HCT116 (cell line): ENCODE results near the gene CFHR2. TPM values are rescaled to one million over a fixed set of nuclear protein-coding genes. Genes with fewer than 3 reads are reported as not detected.
"Not testable (repeated sequence)": the region's sequence is repeated elsewhere in the genome, so short reads cannot be mapped to it uniquely, and the experiment has no call there.

Source experiments
- ATAC-seq: fragments of 200-7000 bp; cut with Tn5 transposase; 2 replicates; pipeline ENCODE4 v1.9.1; 2020; ENCODE audit warnings: mild to moderate bottlenecking, moderate library complexity
- BruUV-seq: library from RNA; stranded (reverse); fragments of 400-500 nt; replicated peaks from 2 replicates; lab custom pipeline; 2021; lab: Mats Ljungman, UMichigan
- CTCF ChIA-PET: fragments of 300-600 bp; sonication (Branson Sonifier 250); formaldehyde crosslinking; loops from one replicate; lab custom pipeline; 2021; ENCODE audit warnings: antibody characterized with exemption; lab: Charles Lee
- POLR2A ChIA-PET: fragments of 300-600, 350-600 bp; sonication (Branson Sonifier 250); formaldehyde crosslinking; loops from one replicate; lab custom pipeline; 2021; ENCODE audit warnings: antibody characterized with exemption; lab: Charles Lee
- RAD21 ChIA-PET, 2 experiments: fragments of 300-600 bp; sonication (Branson Sonifier 250); formaldehyde crosslinking; loops; one replicate each; lab custom pipeline; 2023; ENCODE audit warnings: low total read pairs in 2 of 2; ENCODE audit not compliant: uncharacterized antibody in 2 of 2, unreplicated experiment in 2 of 2, low non-redundant PET in 1 of 2; lab: Charles Lee
- DNase-seq: peaks from one replicate; pipeline ENCODE4 v3.0.0-alpha.2; 2010; ENCODE audit warnings: low read depth, low spot score
- H2AFZ ChIP-seq: fragments of 200-600 bp; shearing (Covaris generic), sonication (generic); 2 replicates; pipeline ENCODE4 v1.6.1; 2017; ENCODE audit warnings: low read depth, mixed run types, mixed read lengths, antibody characterized with exemption, low read length; ENCODE audit not compliant: poor library complexity, severe bottlenecking
- H3K27ac ChIP-seq: 2 replicates; pipeline ENCODE4 v1.5.1; 2012; ENCODE audit warnings: low read depth, low read length
- H3K27me3 ChIP-seq: fragments of 200-600 bp; sonication (generic); 2 replicates; pipeline ENCODE4 v1.6.1; 2016; ENCODE audit warnings: mixed run types, low read length, mixed read lengths; ENCODE audit not compliant: insufficient read depth
- H3K36me3 ChIP-seq, 2 experiments: fragments of 200-500 bp in 1 of 2; fragments of 200-600 bp in 1 of 2; sonication (Bioruptor generic) in 1 of 2; sonication (generic) in 1 of 2; 2 replicates each; pipeline versions ENCODE4 v1.5.1 to v1.6.1; 2014 to 2016; ENCODE audit warnings: low read length in 2 of 2, inconsistent platforms in 1 of 2, mixed read lengths in 1 of 2, mixed run types in 1 of 2; ENCODE audit not compliant: insufficient read depth in 2 of 2, control insufficient read depth in 1 of 2
- H3K4me1 ChIP-seq, 2 experiments: fragments of 200-600 bp in 1 of 2; sonication (generic) in 1 of 2; 2 replicates each; pipeline versions ENCODE4 v1.5.1 to v1.6.1; 2012 to 2017; ENCODE audit warnings: low read length in 2 of 2, inconsistent platforms in 1 of 2, mild to moderate bottlenecking in 1 of 2, mixed read lengths in 1 of 2, mixed run types in 1 of 2, moderate library complexity in 1 of 2; ENCODE audit not compliant: insufficient read depth in 2 of 2, control insufficient read depth in 1 of 2
- H3K4me2 ChIP-seq: fragments of 200-600 bp; sonication (generic); 2 replicates; pipeline ENCODE4 v1.6.1; 2017; ENCODE audit warnings: mixed run types, low read length, mixed read lengths
- H3K4me3 ChIP-seq, 2 experiments: fragments of 200-600 bp in 1 of 2; sonication (generic) in 1 of 2; replicated peaks in 1 of 2; 2 replicates each; pipeline ENCODE4 v1.5.1; 2011 to 2016; ENCODE audit warnings: low read length in 2 of 2, control low read depth in 1 of 2, low read depth in 1 of 2, mild to moderate bottlenecking in 1 of 2, mixed read lengths in 1 of 2, mixed run types in 1 of 2
- H3K79me2 ChIP-seq: fragments of 200-600 bp; sonication (generic); 2 replicates; pipeline ENCODE4 v1.6.1; 2017; ENCODE audit warnings: mild to moderate bottlenecking, mixed run types, low read length, moderate library complexity, mixed read lengths; ENCODE audit not compliant: insufficient read depth
- H3K9ac ChIP-seq: fragments of 200-600 bp; sonication (generic); 2 replicates; pipeline ENCODE4 v1.6.1; 2016; ENCODE audit warnings: low read length, mixed read lengths
- H3K9me2 ChIP-seq: fragments of 200-600 bp; sonication (generic), shearing (Covaris generic); 2 replicates; pipeline ENCODE4 v1.6.1; 2017; ENCODE audit warnings: mixed run types, mild to moderate bottlenecking, moderate library complexity; ENCODE audit not compliant: insufficient read depth
- H3K9me3 ChIP-seq, 2 experiments: fragments of 200-500 bp in 1 of 2; fragments of 200-600 bp in 1 of 2; sonication (Bioruptor generic) in 1 of 2; sonication (generic) in 1 of 2; 2 replicates each; pipeline ENCODE4 v1.6.1; 2014 to 2017; ENCODE audit warnings: low read length in 2 of 2, mixed read lengths in 2 of 2, inconsistent platforms in 1 of 2, low read depth in 1 of 2, mild to moderate bottlenecking in 1 of 2, mixed run types in 1 of 2, moderate library complexity in 1 of 2; ENCODE audit not compliant: control insufficient read depth in 1 of 2, insufficient read depth in 1 of 2
- H4K20me1 ChIP-seq: fragments of 200-600 bp; sonication (generic), shearing (Covaris generic); 2 replicates; pipeline ENCODE4 v1.6.1; 2017; ENCODE audit warnings: mixed run types, mild to moderate bottlenecking, moderate library complexity; ENCODE audit not compliant: insufficient read depth
- YY1 ChIP-seq: IDR thresholded peaks from 2 replicates; pipeline ENCODE4 v1.6.1; 2011; ENCODE audit warnings: low read length, low read depth, moderate library complexity, mild to moderate bottlenecking; ENCODE audit not compliant: insufficient replicate concordance; ENCODE audit errors: extremely low read depth
- ZFX ChIP-seq: fragments of 450-650 bp; IDR thresholded peaks from 2 replicates; pipeline ENCODE4 v1.6.1; 2017
- intact Hi-C: fragments of 100-400 bp; cut with micrococcal nuclease; formaldehyde crosslinking; loops from 2 replicates; pipeline ENCODE4 v1.10.0; 2022
- total RNA-seq: library from RNA; stranded (reverse); gene quantifications from one replicate; pipeline ENCODE4 v1.2.1, GENCODE V29; 2021; ENCODE audit not compliant: unreplicated experiment
- TF ChIP-seq, protein P1 (sequence below), 3 experiments: fragments of 200-600 bp in 1 of 3; sonication (generic) in 1 of 3; IDR thresholded peaks in 2 of 3; conservative IDR thresholded peaks in 1 of 3; 2 replicates each; pipeline ENCODE4 v1.5.1; 2012 to 2017; ENCODE audit warnings: low read depth in 2 of 3, low read length in 2 of 3, antibody characterized with exemption in 1 of 3, borderline replicate concordance in 1 of 3, control low read depth in 1 of 3, mild to moderate bottlenecking in 1 of 3, mixed read lengths in 1 of 3, mixed run types in 1 of 3, moderate library complexity in 1 of 3; ENCODE audit not compliant: insufficient read depth in 1 of 3

Gene CFHR2
- total RNA-seq, 1 experiment from 2014 or later = not detected

- no peak for TF ChIP-seq YY1
- TF ChIP-seq, protein P1, sequence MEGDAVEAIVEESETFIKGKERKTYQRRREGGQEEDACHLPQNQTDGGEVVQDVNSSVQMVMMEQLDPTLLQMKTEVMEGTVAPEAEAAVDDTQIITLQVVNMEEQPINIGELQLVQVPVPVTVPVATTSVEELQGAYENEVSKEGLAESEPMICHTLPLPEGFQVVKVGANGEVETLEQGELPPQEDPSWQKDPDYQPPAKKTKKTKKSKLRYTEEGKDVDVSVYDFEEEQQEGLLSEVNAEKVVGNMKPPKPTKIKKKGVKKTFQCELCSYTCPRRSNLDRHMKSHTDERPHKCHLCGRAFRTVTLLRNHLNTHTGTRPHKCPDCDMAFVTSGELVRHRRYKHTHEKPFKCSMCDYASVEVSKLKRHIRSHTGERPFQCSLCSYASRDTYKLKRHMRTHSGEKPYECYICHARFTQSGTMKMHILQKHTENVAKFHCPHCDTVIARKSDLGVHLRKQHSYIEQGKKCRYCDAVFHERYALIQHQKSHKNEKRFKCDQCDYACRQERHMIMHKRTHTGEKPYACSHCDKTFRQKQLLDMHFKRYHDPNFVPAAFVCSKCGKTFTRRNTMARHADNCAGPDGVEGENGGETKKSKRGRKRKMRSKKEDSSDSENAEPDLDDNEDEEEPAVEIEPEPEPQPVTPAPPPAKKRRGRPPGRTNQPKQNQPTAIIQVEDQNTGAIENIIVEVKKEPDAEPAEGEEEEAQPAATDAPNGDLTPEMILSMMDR (IDR thresholded peaks at IDR 0.05 in 2 of 3, conservative IDR thresholded peaks at IDR 0.05 in 1 of 3; ENCODE audit: borderline replicate concordance in 1 of 3, insufficient read depth in 1 of 3, low read depth in 2 of 3, low read length in 2 of 3) = peak in 1 of 3 experiments; percentile 34; a peak in 1 of 6 replicates
These were observed 41.2 kb upstream of the CFHR2 start for GRCh38 chr1:196902344-196902743.

GRCh38 chr1:196910215-196910614 lies 33.3 kb upstream of the CFHR2 start:
- Histone ChIP-seq H3K27me3 (no peaks in the 10 kb centered on the region), H3K79me2 (no peaks in the 10 kb centered on the region), H3K4me2 (no peak overlapping the region), H2AFZ (no peak overlapping the region), H3K36me3 (no peaks in the 10 kb centered on the region), H3K4me3 (no peak overlapping the region), H3K4me1 (no peaks in the 10 kb centered on the region), H3K9me3 (no peaks in the 10 kb centered on the region), H3K9me2 (no peaks in the 10 kb centered on the region), H3K27ac (no peak overlapping the region), H4K20me1 (no peaks in the 10 kb centered on the region), H3K9ac (no peak overlapping the region)
- intact Hi-C loops = no loop called here
- DNase-seq = no peak
- BruUV-seq = no TSS peak
- peak; percentile 59; the same call in 1 of the 2 replicates for ATAC-seq
- ChIA-PET CTCF (no interaction called here), RAD21 (no interaction called here), POLR2A (no interaction called here)
- TF ChIP-seq, protein P1 (IDR thresholded peaks at IDR 0.05 in 2 of 3, conservative IDR thresholded peaks at IDR 0.05 in 1 of 3; ENCODE audit: borderline replicate concordance in 1 of 3, insufficient read depth in 1 of 3, low read depth in 2 of 3, low read length in 2 of 3) = peak in 2 of 3 experiments; percentile 18 to 44; a peak in 3 of 6 replicates
- no peak for TF ChIP-seq ZFX

More at GRCh38 chr1:196902344-196902743, 41.2 kb upstream of the CFHR2 start:
- ChIA-PET CTCF (no interaction called here), POLR2A (no interaction called here), RAD21 (no interaction called here)
- BruUV-seq = no TSS peak
- no peaks in the 10 kb centered on the region for H3K4me1 ChIP-seq
- H3K4me2 ChIP-seq = no peak overlapping the region
- no peak overlapping the region for H3K4me3 ChIP-seq
- H3K9me2 ChIP-seq = no peaks in the 10 kb centered on the region
- no peak overlapping the region for H3K27ac ChIP-seq
- DNase-seq (no peak), ATAC-seq (peak; percentile 67; the same call in 1 of the 2 replicates)
- H3K9ac ChIP-seq = no peak overlapping the region
- no peaks in the 10 kb centered on the region for H4K20me1 ChIP-seq
- no peaks in the 10 kb centered on the region for H3K9me3 ChIP-seq
- intact Hi-C loops = no loop called here
- H2AFZ ChIP-seq = no peak overlapping the region
- no peaks in the 10 kb centered on the region for H3K27me3 ChIP-seq
- no peaks in the 10 kb centered on the region for H3K36me3 ChIP-seq
- H3K79me2 ChIP-seq = no peaks in the 10 kb centered on the region

GRCh38 chr1:196912283-196912682 lies 31.3 kb upstream of the CFHR2 start:
- H3K4me3 ChIP-seq, H3K27ac ChIP-seq, H3K9me3 ChIP-seq, POLR2A ChIA-PET, H3K4me2 ChIP-seq, H3K79me2 ChIP-seq, RAD21 ChIA-PET, ATAC-seq, H3K36me3 ChIP-seq, CTCF ChIA-PET, intact Hi-C loops, DNase-seq, H3K9ac ChIP-seq, H3K9me2 ChIP-seq, H3K27me3 ChIP-seq, H2AFZ ChIP-seq, H4K20me1 ChIP-seq, H3K4me1 ChIP-seq, BruUV-seq: not testable (repeated sequence)
